Iris pigment epithelial cell (primary cell): ENCODE results near the gene HSD17B4.
A peak's percentile ranks its signal among the peaks of the same experiment; 100 is the strongest.
"Not testable (repeated sequence)": the region's sequence is repeated elsewhere in the genome, so short reads cannot be mapped to it uniquely, and the experiment has no call there.

Experiments
- DNase-seq: peaks from one replicate; pipeline ENCODE4 v3.0.0-alpha.2; 2011; ENCODE audit warnings: low read depth

The HSD17B4 gene

GRCh38 chr5:119452373-119453039 is at the start of gene HSD17B4:
TSS of gene HSD17B4 (plus strand) at chr5:119452497. CDS start at chr5:119452576, 79 bp downstream.
- peak; percentile 94 for DNase-seq

GRCh38 chr5:119402555-119402954 is 49.7 kb upstream of the HSD17B4 start:
- no peak for DNase-seq

- no peak for DNase-seq
Measured at GRCh38 chr5:119404033-119404432, 48.3 kb upstream of the HSD17B4 start.

DNA sequence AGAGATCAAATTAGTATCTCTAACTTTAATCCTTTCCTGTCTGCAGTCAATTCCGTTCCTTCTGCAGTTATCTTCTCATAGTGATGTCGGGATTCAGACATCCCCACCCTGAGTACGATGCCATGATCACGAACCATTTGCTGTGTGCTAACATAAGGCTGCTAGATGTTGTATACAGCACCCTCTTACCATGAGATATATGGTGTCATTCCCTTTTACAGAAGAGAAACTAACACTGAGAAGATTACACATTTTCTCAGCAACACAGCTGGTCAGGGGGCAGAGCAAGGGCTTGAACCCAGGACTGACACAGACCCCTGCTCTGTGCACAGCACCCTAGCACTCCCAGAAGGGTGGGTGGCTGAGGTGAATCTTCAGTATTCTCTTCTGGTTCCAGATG is 46.9 kb upstream of the HSD17B4 start:
- DNase-seq, result no peak

GRCh38 chr5:119406551-119407110 is 45.7 kb upstream of the HSD17B4 start:
- DNase-seq, result no peak

DNA sequence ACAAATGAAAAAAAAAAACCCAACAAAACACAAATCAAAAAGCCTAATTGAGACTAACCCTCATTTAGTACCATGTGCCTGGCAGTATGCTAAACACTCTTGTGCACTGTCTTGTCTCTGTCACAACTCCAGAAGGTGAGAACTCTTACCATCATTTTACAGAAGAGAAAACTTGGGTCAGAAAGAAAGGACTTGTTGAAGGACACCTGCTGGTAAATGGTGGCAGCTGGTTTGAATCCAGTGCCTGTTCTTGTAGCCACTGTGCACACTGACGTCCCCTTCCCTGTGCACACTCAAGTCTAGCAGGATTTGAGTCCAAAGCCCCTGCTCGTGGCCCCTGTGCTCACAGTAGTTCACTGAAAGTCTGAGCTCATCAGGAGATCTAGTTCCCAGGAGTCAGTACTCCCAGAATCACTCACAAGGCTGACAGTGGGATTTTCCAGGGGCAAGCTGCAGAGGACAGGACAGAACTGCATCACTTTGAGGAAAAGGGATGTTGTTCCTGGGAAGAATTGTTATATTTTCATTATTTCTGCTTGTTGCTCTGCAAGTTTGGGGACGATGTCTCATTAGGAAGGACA is 43.0 kb upstream of the HSD17B4 start:
- no peak for DNase-seq

DNA sequence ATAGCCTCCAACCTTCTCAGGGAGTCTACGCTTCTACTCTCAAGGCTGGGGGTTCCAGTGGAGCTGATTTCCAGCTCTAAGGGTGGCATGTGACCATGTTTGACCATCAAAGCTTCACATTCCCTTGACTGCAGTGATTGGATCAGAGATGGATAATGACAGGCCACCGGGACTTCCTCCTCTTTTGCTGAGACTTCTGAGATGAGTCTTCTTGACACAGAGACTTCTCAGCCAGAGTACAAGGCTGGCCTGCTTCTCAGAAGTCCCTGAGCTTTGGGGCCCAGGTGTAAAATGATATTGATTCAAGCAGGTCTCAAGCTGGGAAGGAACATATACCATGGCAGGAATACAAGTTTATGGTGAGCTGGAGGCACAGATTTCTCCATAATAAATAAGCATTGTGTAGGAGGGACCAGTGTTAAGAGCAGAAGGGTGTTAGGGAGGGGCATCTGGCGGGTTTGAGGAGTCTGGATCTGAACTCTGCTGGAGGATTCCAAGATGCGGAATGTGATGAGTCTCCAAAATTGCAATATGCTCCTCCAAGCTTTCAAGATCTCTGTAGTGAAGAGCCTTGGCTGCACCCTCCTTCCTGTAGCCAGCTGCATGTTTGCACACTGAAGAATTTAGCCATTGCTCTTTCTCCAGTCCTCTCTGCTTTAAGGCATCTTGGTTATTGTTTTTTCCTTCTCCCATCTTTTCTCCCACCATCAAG is 41.7 kb upstream of the HSD17B4 start:
- no peak for DNase-seq

DNA sequence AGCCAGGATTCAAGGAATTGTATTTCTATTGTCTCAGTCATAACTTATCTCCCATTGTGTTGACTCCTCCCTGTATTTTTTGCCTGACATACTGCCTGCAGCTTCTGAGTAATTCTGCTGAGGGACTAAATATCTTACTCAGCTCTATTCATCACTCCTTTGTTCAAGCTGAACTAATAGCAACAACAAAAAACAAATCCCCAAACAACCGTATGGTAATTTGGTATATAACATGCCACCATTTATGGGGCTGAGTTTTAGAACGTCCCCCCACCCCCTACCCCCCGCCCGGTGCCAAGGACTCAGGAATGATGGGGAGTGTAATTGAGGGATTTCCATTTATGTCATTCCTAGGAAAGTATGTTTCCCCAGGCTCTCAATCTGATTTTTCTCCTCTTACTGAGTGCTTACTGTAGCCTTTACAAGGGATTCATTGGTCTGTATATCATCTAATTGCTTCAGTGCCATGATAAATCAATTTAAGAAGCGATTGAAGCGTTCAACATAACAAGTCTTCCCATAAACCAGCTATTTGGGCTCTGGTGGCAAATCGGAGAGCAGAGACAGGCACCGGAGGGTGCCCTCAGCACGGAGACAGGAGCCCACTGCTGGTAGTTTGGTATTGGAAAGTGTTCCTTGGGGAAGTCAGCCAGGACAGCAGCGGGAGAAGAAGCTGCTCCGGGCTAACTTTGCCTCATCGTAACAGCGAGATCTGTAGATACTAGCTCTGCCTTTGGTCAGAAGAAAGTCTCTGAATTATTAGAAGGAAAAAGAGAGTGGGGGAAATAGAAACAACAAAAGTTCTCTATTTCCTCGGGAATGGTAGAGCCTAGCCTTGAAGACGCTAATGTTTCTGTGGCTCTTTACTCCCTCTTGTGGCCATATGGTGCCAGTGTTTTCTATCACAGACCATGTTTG is 40.7 kb upstream of the HSD17B4 start:
- DNase-seq, result peak; percentile 72

GRCh38 chr5:119412279-119413227 is 39.7 kb upstream of the HSD17B4 start:
- DNase-seq, result no peak

DNA sequence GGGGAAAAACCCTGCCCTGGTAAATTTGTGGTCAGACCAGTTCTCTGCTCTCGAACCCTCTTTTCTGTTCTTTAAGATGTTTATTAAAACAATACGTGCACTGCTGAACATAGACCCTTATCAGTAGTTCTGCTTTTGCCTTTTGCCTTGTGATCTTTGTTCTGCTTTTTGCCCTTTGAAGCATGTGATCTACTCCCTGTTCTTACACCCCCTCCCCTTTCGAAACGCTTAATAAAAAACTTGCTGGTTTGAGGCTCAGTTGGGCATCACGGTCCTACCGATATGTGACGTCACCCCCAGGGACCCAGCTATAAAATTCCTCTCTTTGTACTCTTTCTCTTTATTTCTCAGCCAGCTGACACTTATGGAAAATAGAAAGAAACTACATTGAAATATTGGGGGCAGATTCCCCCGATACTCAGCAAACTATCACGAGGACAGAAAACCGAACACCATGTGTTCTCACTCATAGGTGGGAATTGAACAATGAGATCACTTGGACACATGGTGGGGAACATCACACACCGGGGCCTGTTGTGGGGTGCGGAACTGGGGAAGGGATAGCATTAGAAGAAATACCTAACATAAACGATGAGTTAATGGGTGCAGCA is 38.1 kb upstream of the HSD17B4 start:
- not testable (repeated sequence) for DNase-seq

DNA sequence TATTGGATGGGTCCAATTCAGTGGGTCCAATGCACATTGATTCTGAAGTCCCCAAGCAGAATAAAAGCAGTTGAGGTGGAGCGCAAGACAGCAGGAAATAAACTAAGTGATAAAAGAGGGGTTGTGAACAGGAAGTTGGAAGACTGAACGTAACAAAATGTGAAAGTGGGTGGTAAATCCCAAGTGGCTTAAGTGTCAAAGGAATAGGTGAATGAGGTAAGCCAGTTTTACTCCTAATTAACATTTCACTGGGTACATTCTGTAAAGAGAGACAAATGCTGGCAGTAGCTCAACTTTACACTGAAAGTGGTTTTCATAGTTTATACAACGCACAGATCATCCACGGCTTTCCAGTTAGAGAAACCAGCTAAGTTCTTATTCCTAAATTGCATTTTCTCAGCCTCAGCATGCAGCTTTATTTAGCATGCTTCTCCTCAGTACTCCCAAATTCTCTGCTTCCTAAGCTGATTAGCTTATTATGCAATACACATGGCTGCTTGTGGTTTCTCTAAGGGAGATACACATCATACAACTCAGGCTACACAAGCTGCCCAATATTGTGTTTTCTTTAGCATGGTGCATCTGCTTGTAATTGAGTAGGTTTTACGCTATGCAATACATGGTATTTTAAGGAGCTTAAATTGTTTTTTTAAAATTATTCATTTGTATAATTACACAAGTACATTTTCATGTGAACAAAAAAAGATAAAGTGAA is 34.2 kb upstream of the HSD17B4 start:
- peak; percentile 81 for DNase-seq

DNA sequence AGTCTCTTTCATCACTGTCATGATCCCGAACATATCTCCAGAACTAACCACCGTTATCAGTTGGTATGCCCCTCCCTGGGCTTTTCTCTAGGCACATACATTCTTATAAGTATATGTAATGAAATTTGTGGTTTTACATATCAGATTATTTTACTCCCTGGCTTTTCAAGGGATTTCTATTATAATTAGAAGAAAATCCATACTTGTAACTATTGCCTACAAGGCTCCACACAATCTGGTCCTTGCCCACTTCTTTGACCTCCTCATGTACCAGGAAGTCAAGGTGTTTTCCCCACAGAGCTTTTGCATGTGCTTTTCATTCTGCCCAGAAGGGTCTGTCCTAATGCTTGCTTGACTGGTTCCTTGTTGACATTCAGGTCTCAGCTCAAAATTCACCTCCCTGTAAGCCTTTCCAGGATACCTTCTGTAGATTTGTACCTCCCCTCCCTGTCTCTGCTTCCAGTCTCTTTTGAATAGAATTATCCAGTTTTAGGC is 33.6 kb upstream of the HSD17B4 start:
- DNase-seq, result peak; percentile 75

DNA sequence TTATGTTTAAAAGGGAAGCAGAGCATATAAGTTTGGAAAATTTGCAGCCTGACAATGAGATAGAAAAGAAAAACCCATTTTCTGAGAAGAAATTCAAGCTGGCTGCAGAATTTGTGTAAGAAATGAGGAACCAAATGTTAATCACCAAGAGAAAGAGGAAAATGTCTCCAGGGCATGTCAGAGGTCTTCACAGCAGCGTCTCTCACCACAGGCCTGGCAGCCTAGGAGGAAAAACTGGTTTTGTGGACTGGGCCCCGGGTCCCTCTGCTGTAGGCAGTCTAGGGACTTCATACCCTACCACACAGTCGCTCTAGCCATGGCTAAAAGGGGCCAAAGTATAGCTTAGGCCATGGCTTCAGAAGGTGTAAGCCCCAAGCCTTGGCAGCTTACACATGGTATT is 32.1 kb upstream of the HSD17B4 start:
- no peak for DNase-seq

DNA sequence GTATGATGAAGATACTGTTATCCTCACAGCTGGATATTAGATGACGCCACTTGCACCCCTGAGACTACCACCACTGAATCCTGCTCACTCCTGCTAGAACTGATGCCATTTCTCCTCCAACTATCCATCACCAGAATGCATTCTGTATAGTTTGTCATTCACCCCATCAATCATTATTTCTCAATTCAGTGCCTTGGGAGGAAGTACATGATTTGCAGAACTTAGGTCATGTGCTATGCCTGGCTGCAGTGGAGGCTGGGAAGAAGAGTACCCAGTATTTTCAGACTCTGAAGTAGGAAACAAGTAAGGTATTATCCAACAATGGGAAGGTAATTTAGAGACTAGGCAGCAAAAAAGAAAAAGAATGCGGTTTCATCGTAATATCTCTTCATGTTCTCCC is 26.2 kb upstream of the HSD17B4 start:
- no peak for DNase-seq

DNA sequence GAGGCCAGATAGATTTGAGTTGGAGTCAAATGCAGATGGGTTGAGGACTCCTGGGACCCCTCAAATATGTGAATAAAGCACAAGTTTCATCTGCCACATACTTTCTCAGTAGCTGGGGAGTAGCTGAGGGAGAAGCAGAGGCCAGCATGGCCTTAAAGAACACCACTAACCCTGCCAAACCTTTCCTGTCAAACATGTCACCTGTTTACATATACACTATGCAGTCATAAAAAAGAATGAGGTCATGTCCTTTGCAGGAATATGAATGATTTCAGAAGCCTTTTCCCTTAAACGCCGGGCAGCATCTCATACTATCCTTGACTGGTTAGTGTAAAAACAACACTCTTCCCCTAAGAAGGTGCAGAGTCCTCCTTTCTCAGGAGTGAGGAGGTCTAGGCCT is 25.2 kb upstream of the HSD17B4 start:
- DNase-seq, result no peak

- DNase-seq, result not testable (repeated sequence)
Measured at GRCh38 chr5:119427596-119427995, 24.7 kb upstream of the HSD17B4 start.

GRCh38 chr5:119428166-119428565 is 24.1 kb upstream of the HSD17B4 start:
- DNase-seq, result not testable (repeated sequence)

GRCh38 chr5:119428574-119428973 is 23.7 kb upstream of the HSD17B4 start:
- DNase-seq, result not testable (repeated sequence)

GRCh38 chr5:119432674-119433237 is 19.5 kb upstream of the HSD17B4 start:
- not testable (repeated sequence) for DNase-seq
